Omental fat pad (tissue), 4 donors: ENCODE measurements around the gene GPR176. TPM values are rescaled to one million over a fixed set of nuclear protein-coding genes. Genes with fewer than 3 reads are reported as not detected.

Experiments used
- ATAC-seq: fragments of 150-250 bp; one replicate; pipeline ENCODE4 v1.9.1; 2016; ENCODE audit warnings: mild to moderate bottlenecking, moderate library complexity; ENCODE audit not compliant: low FRiP score
- DNase-seq: peaks from one replicate; pipeline ENCODE4 v3.0.0-alpha.2; 2019; ENCODE audit warnings: low spot score
- small RNA-seq: library from RNA; depleted of rRNA; stranded (forward); fragments of <200 nt; gene quantifications from one replicate; pipeline ENCODE3, GENCODE V24; 2016
- total RNA-seq, 4 donors: library from RNA; depleted of rRNA; stranded (reverse); fragments of >200 nt; gene quantifications; one replicate each; pipeline ENCODE4 v1.1.0, GENCODE V29; 2016
- TF ChIP-seq, protein P1 (sequence below), 3 donors: fragments of 450-650 bp; IDR thresholded peaks; one replicate each; pipeline ENCODE4 v1.5.1; 2016 to 2017; ENCODE audit warnings: antibody characterized with exemption in 3 of 3, mild to moderate bottlenecking in 3 of 3, moderate library complexity in 2 of 3

Gene GPR176
- total RNA-seq, 4 donors from 2014 or later, result 5.6 to 23.9 (median 11.7) TPM

DNA sequence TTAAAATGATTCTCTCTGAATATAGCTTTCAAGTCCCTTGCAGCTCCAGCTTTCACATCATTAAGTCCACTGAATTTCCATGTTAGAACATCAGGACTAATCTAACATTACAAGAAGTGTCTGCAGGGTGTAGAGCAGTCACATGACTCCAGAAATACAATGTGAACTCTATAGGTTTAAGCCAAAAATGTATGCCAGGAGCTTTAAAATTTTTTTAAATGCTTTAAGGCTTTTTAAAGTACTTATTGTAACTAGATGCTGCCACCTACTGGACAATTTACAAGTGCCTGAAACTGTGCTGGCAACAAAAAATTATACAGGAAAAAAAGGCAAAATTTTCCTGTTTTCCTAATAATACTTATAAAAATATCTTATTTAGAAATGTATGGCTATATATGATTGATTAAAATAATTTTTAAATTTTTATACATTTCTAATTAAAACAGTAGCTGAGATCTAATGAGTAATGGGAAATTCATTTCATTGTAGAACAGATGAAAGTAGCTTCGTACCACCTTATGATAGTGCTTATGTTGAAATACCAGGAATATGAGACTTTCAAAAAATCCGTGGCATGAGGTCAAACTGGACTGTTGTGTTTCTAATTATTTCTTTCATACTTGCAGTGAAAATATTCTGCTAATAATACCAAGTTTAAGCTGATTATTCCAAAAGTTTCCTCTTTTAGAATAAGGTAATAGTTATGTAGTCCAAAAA, 163.1 kb downstream of the GPR176 start:
- ATAC-seq (no peak), DNase-seq (no peak)
- TF ChIP-seq, protein P1, sequence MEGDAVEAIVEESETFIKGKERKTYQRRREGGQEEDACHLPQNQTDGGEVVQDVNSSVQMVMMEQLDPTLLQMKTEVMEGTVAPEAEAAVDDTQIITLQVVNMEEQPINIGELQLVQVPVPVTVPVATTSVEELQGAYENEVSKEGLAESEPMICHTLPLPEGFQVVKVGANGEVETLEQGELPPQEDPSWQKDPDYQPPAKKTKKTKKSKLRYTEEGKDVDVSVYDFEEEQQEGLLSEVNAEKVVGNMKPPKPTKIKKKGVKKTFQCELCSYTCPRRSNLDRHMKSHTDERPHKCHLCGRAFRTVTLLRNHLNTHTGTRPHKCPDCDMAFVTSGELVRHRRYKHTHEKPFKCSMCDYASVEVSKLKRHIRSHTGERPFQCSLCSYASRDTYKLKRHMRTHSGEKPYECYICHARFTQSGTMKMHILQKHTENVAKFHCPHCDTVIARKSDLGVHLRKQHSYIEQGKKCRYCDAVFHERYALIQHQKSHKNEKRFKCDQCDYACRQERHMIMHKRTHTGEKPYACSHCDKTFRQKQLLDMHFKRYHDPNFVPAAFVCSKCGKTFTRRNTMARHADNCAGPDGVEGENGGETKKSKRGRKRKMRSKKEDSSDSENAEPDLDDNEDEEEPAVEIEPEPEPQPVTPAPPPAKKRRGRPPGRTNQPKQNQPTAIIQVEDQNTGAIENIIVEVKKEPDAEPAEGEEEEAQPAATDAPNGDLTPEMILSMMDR (IDR thresholded peaks at IDR 0.05), result no peak

DNA sequence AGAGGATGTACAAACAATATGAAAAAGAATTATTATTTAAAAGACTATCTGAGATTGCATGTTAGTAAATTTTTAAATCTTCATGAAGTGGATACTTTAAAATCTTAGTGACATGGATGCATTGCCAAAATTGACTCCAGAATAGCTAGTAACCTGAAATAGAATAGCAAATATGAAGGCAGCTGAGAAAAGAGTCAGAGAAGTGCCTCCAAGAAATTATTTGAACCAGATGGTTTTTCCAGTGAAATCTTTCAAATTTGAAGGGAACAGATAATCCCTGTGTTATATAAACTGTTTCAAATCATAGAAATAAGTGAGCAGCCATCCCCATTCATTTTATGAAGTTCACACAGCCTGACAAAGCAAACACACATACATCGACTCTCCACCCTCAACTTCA, 167.1 kb downstream of the GPR176 start:
- no peak for DNase-seq
- ATAC-seq, result no peak
- TF ChIP-seq, protein P1 (IDR thresholded peaks at IDR 0.05), result no peak

DNA sequence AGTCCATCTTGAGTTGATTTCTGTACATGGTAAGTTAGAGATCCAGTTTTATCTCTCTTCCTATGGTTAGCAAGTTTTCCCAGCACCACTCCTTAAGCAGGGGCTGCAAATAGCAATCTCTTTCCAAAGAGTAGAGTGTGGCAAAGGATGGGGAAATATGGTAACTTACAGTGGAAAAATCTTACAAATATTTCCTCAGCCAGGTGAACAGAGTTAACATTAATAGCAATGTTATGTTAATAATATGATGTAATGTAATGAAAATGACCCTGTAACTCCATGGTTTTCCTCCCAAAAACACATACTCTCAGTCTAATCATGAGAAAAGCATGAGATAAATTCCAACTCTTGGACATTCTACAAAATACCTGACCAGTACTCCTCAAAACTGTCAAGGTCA, 167.8 kb downstream of the GPR176 start:
- TF ChIP-seq, protein P1 (IDR thresholded peaks at IDR 0.05), result no peak
- ATAC-seq (no peak), DNase-seq (no peak)

Small RNAs within 50 kb of the gene (small RNA-seq; reads per million reads assigned to genes)
- not detected for gene RF00019

Other genes with a start within 250 kb of the GPR176 start
- gene FSIP1, start 137.4 kb downstream of the GPR176 start, total RNA-seq, result under 1 TPM; 0.32 to 0.48 (median 0.41) TPM
- 10 to 100 TPM; 46.0 to 60.5 (median 51.6) TPM for gene EIF2AK4, start 13.8 kb upstream of the GPR176 start, total RNA-seq
- gene SRP14, start 118.9 kb upstream of the GPR176 start, total RNA-seq, result 100 to 1,000 TPM; 276 to 299 (median 286) TPM
- gene BMF, start 188.6 kb upstream of the GPR176 start, total RNA-seq, result 1 to 10 TPM; 3.7 to 7.7 (median 5.3) TPM
- gene BUB1B, start 240.8 kb upstream of the GPR176 start, total RNA-seq, result 1 to 10 TPM in 2 of 4 donors, under 1 TPM in 2; 0.37 to 7.4 (median 1.5) TPM